Measurements from ENCODE around the gene PLSCR2. TPM values are rescaled to one million over a fixed set of nuclear protein-coding genes. Genes with fewer than 3 reads are reported as not detected.
A peak's percentile ranks its signal among the peaks of the same experiment; 100 is the strongest.

The PLSCR2 gene
- total and polyA plus RNA-seq, 9 of the 15 experiments (the other 6 are each of a cell fraction or from before 2014, with no cell fraction given) = 0.07 to 0.49 (median 0.25) TPM; not detected in 4

DNA sequence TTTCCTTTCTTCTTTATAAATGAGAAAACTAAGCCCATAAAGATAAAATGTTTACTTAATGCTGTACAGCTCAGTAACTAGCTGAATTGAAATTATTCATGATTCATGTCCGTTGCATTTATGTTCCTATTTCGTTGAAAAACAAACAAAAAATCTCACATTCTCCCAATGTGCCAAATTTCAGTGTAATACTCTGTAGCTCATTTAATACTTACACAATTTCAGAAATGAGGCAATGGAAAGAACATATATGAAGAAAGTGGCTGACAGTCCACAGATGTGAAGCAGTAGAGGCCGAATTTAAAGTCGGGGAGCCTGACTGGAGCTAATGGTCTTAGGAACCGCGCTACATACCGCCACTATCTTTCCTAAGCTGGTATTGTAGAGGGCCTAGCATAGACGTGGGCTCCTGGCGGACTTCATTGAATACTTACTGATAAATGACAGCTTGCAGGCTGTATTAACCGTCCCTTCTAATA lies 651 bp downstream of the PLSCR2 start:
- in situ Hi-C loops (cut with MboI) = no loop called here
- 28% methylated on average over 10 of the region's 10 CpGs for WGBS (ENCODE audit: insufficient coverage, low coverage, missing lambda C conversion rate)
- no peaks in the 10 kb centered on the region for H3K36me3 ChIP-seq (ENCODE audit: control insufficient read depth, insufficient read depth, low read length)

More for the DNA sequence above, 651 bp downstream of the PLSCR2 start:
- peak overlapping the region; percentile 48 for H3K4me3 ChIP-seq
- H3K27ac ChIP-seq (ENCODE audit: extremely low read depth, low read depth, low read length) = peak overlapping the region; percentile 82
- H3K9me3 ChIP-seq (replicated peaks; ENCODE audit: control insufficient read depth, insufficient read depth, low read depth, low read length) = no peaks in the 10 kb centered on the region
- peak; percentile 85 for FAIRE-seq
- H3K9me1 ChIP-seq (ENCODE audit: control insufficient read depth, insufficient read depth, low read length) = no peaks in the 10 kb centered on the region
- H3K9ac ChIP-seq (ENCODE audit: insufficient read depth in 1 of 2, low read depth in 2 of 2, low read length in 2 of 2) = peak overlapping the region; percentile 78 to 92; a peak in 3 of 4 replicates
- 0 out of 2 replicates have a peak, but pooled peaks have one; percentile 5 for TF ChIP-seq MEF2D (tag; conservative IDR thresholded peaks at IDR 0.05; ENCODE audit: low read depth)
- TF ChIP-seq, protein P1, sequence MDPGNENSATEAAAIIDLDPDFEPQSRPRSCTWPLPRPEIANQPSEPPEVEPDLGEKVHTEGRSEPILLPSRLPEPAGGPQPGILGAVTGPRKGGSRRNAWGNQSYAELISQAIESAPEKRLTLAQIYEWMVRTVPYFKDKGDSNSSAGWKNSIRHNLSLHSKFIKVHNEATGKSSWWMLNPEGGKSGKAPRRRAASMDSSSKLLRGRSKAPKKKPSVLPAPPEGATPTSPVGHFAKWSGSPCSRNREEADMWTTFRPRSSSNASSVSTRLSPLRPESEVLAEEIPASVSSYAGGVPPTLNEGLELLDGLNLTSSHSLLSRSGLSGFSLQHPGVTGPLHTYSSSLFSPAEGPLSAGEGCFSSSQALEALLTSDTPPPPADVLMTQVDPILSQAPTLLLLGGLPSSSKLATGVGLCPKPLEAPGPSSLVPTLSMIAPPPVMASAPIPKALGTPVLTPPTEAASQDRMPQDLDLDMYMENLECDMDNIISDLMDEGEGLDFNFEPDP (CRISPR knock-in tag; IDR thresholded peaks at IDR 0.05) = 0 out of 2 replicates have a peak, but pooled peaks have one; percentile 20
- TF ChIP-seq HOXB6 (CRISPR knock-in tag; IDR thresholded peaks at IDR 0.05; ENCODE audit: borderline replicate concordance) = no peak
- TF ChIP-seq, protein P2, sequence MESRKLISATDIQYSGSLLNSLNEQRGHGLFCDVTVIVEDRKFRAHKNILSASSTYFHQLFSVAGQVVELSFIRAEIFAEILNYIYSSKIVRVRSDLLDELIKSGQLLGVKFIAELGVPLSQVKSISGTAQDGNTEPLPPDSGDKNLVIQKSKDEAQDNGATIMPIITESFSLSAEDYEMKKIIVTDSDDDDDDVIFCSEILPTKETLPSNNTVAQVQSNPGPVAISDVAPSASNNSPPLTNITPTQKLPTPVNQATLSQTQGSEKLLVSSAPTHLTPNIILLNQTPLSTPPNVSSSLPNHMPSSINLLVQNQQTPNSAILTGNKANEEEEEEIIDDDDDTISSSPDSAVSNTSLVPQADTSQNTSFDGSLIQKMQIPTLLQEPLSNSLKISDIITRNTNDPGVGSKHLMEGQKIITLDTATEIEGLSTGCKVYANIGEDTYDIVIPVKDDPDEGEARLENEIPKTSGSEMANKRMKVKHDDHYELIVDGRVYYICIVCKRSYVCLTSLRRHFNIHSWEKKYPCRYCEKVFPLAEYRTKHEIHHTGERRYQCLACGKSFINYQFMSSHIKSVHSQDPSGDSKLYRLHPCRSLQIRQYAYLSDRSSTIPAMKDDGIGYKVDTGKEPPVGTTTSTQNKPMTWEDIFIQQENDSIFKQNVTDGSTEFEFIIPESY (CRISPR knock-in tag; IDR thresholded peaks at IDR 0.05) = peak; percentile 97
- peaks cover 2% of the 10 kb centered on the region; the same call in 2 of the 3 replicates for H3K79me2 ChIP-seq (ENCODE audit: control insufficient read depth, insufficient read depth, low read length)
- H4K20me1 ChIP-seq (replicated peaks; ENCODE audit: control insufficient read depth, insufficient read depth, low read length) = no peaks in the 10 kb centered on the region
- CTCF ChIA-PET (ENCODE audit: low intra/inter-chr PET ratio) = no interaction called here
- TSS peak; percentile 89 for BruUV-seq (replicated peaks)
- intact Hi-C loops (cut with micrococcal nuclease) = loop anchor here (1.0 to 5.0 kb wide), 4 partner anchors 28 to 99 kb away; partner anchors contain the start of gene PLSCR1
- H3K4me2 ChIP-seq (ENCODE audit: insufficient read depth, low read length) = peak overlapping the region; percentile 85
- ATAC-seq = peak; percentile 51
- peaks cover 3 to 9% of the 10 kb centered on the region in 2 experiments; a peak in 2 of 5 replicates for H3K4me1 ChIP-seq (replicated peaks in 1 of 2; ENCODE audit: control insufficient read depth in 2 of 2, insufficient read depth in 2 of 2, low read length in 2 of 2)
- DNase-seq (ENCODE audit: extremely low read depth in 1 of 4, low spot score in 3 of 4) = peak in 2 of 4 experiments; percentile 13 to 39
- H3K27me3 ChIP-seq (ENCODE audit: control insufficient read depth in 2 of 2, insufficient read depth in 2 of 2, low read length in 2 of 2) = no peaks in the 10 kb centered on the region
- POLR2A ChIA-PET = interaction anchor here (0.7 to 3.2 kb wide), 5 partner anchors 12 to 76 kb away, joined by 3 to 12 read pairs (median 5); partner anchors contain the start of gene PLSCR1
- peak overlapping the region; percentile 97 for H2AFZ ChIP-seq (ENCODE audit: low read depth, low read length)
